Body of pancreas (tissue), 4 donors: ENCODE results near the gene RRP15.

Experiments
- POLR2A ChIP-seq, 3 donors: fragments of 450-650 bp; IDR thresholded peaks; one replicate each; pipeline ENCODE4 v1.6.1; 2016; ENCODE audit warnings: antibody characterized with exemption in 3 of 3, mild to moderate bottlenecking in 2 of 3
- TF ChIP-seq, protein P1 (sequence below), 7 experiments: fragments of 450-650 bp in 4 of 7; fragments of 200-600 bp in 3 of 7; sonication (generic) in 3 of 7; IDR thresholded peaks; one replicate each; pipeline ENCODE4 v1.5.1; 2016 to 2019; ENCODE audit warnings: antibody characterized with exemption in 7 of 7

DNA sequence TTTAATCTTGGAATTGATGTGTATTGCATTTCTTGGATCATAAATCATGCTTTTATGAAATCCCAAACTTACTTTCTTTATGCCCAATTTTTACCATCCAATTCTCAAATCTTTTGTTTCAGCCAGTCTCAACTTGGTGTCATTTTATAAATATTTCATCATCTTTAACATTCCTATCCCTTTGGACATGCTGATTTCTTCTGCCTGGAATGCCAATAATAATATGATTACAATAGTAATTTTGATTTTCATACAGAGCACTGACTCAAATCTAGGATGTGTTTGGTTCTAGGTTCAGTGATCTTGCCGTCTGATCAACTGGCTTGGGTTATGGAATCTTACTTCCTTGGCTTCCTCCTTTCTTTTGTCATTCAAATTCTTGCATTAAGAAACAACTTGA is 12.8 kb downstream of the RRP15 start:
- TF ChIP-seq POLR2A (IDR thresholded peaks at IDR 0.05), result no peak
- TF ChIP-seq, protein P1, sequence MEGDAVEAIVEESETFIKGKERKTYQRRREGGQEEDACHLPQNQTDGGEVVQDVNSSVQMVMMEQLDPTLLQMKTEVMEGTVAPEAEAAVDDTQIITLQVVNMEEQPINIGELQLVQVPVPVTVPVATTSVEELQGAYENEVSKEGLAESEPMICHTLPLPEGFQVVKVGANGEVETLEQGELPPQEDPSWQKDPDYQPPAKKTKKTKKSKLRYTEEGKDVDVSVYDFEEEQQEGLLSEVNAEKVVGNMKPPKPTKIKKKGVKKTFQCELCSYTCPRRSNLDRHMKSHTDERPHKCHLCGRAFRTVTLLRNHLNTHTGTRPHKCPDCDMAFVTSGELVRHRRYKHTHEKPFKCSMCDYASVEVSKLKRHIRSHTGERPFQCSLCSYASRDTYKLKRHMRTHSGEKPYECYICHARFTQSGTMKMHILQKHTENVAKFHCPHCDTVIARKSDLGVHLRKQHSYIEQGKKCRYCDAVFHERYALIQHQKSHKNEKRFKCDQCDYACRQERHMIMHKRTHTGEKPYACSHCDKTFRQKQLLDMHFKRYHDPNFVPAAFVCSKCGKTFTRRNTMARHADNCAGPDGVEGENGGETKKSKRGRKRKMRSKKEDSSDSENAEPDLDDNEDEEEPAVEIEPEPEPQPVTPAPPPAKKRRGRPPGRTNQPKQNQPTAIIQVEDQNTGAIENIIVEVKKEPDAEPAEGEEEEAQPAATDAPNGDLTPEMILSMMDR (IDR thresholded peaks at IDR 0.05), result no peak
